Measurements from ENCODE around the gene HIF1AN. TPM values are rescaled to one million over a fixed set of nuclear protein-coding genes. Genes with fewer than 3 reads are reported as not detected.

HIF1AN gene
- total RNA-seq, 1 experiment from 2014 or later = 71.2 TPM

- H3K4me3 ChIP-seq (ENCODE audit: low read depth, low read length) = no peak overlapping the region
- Mint-ChIP-seq H3K27ac (ENCODE audit: unreplicated experiment) (no peak overlapping the region), H3K4me1 (ENCODE audit: low read depth, unreplicated experiment) (no peaks in the 10 kb centered on the region), H3K4me3 (ENCODE audit: unreplicated experiment) (no peak overlapping the region), H3K27me3 (ENCODE audit: insufficient read depth, unreplicated experiment) (no peaks in the 10 kb centered on the region), H3K9me3 (ENCODE audit: unreplicated experiment) (no peaks in the 10 kb centered on the region), H3K36me3 (ENCODE audit: insufficient read depth, unreplicated experiment) (no peaks in the 10 kb centered on the region)
- no peaks in the 10 kb centered on the region for H3K9me3 ChIP-seq
- POLR2A ChIA-PET = no interaction called here
- CTCF ChIA-PET = interaction anchor here (0.6 to 5.0 kb wide), 4 partner anchors 8 to 65 kb away, joined by 3 to 37 read pairs (median 4); partner anchors contain the start of gene HIF1AN
- H3K36me3 ChIP-seq (ENCODE audit: control insufficient read depth, insufficient read depth, low read length) = no peaks in the 10 kb centered on the region
- BruUV-seq (replicated peaks) = no TSS peak
- no peaks in the 10 kb centered on the region for H3K27me3 ChIP-seq (replicated peaks; ENCODE audit: control insufficient read depth, insufficient read depth, low read length)
- intact Hi-C loops (cut with micrococcal nuclease; ENCODE audit: unreplicated experiment) = no loop called here
- DNase-seq = no peak
- H3K4me1 ChIP-seq = peaks cover 10% of the 10 kb centered on the region
- TF ChIP-seq CTCF (IDR thresholded peaks at IDR 0.05; ENCODE audit: insufficient read depth in 1 of 2, low read depth in 1 of 2, low read length in 1 of 2, severe bottlenecking in 1 of 2, unreplicated experiment in 1 of 2) = no peak
Measured at GRCh38 chr10:100510533-100511308, 25.0 kb upstream of the HIF1AN start.

- no peak overlapping the region for H3K27ac Mint-ChIP-seq (ENCODE audit: unreplicated experiment)
- H3K27me3 ChIP-seq (replicated peaks; ENCODE audit: control insufficient read depth, insufficient read depth, low read length) = no peaks in the 10 kb centered on the region
- BruUV-seq (replicated peaks) = no TSS peak
- intact Hi-C loops (cut with micrococcal nuclease; ENCODE audit: unreplicated experiment) = no loop called here
- DNase-seq = no peak
- no peaks in the 10 kb centered on the region for H3K9me3 Mint-ChIP-seq (ENCODE audit: unreplicated experiment)
- H3K36me3 ChIP-seq (ENCODE audit: control insufficient read depth, insufficient read depth, low read length) = no peaks in the 10 kb centered on the region
- H3K27me3 Mint-ChIP-seq (ENCODE audit: insufficient read depth, unreplicated experiment) = no peaks in the 10 kb centered on the region
- H3K4me1 ChIP-seq = peaks cover 10% of the 10 kb centered on the region
- H3K4me1 Mint-ChIP-seq (ENCODE audit: low read depth, unreplicated experiment) = no peaks in the 10 kb centered on the region
- no peaks in the 10 kb centered on the region for H3K36me3 Mint-ChIP-seq (ENCODE audit: insufficient read depth, unreplicated experiment)
- H3K9me3 ChIP-seq = no peaks in the 10 kb centered on the region
- no peak overlapping the region for H3K4me3 Mint-ChIP-seq (ENCODE audit: unreplicated experiment)
- H3K4me3 ChIP-seq (ENCODE audit: low read depth, low read length) = no peak overlapping the region
- no peak for TF ChIP-seq CTCF (IDR thresholded peaks at IDR 0.05; ENCODE audit: insufficient read depth in 1 of 2, low read depth in 1 of 2, low read length in 1 of 2, severe bottlenecking in 1 of 2, unreplicated experiment in 1 of 2)
- ChIA-PET CTCF (interaction anchor here (1.9 kb wide), 1 partner anchor 20 kb away, joined by 6 read pairs; the partner anchor contains the start of gene HIF1AN), POLR2A (no interaction called here)
Measured at GRCh38 chr10:100515612-100516011, 20.1 kb upstream of the HIF1AN start.

GRCh38 chr10:100516847-100517246 is 18.9 kb upstream of the HIF1AN start:
- no peak for DNase-seq
- CTCF ChIA-PET = interaction anchor here (0.7 to 1.9 kb wide), 3 partner anchors 19 to 362 kb away, joined by 3 to 10 read pairs (median 6); partner anchors contain the start of gene HIF1AN
- Histone ChIP-seq H3K36me3 (ENCODE audit: control insufficient read depth, insufficient read depth, low read length) (no peaks in the 10 kb centered on the region), H3K27me3 (replicated peaks; ENCODE audit: control insufficient read depth, insufficient read depth, low read length) (no peaks in the 10 kb centered on the region), H3K4me3 (ENCODE audit: low read depth, low read length) (no peak overlapping the region), H3K9me3 (no peaks in the 10 kb centered on the region), H3K4me1 (peaks cover 10% of the 10 kb centered on the region)
- POLR2A ChIA-PET = interaction anchor here (0.6 kb wide), 1 partner anchor 858 kb away, joined by 4 read pairs; the partner anchor contains the start of gene ENTPD7
- TF ChIP-seq CTCF (IDR thresholded peaks at IDR 0.05; ENCODE audit: insufficient read depth in 1 of 2, low read depth in 1 of 2, low read length in 1 of 2, severe bottlenecking in 1 of 2, unreplicated experiment in 1 of 2) = no peak
- intact Hi-C loops (cut with micrococcal nuclease; ENCODE audit: unreplicated experiment) = no loop called here
- Mint-ChIP-seq H3K4me1 (ENCODE audit: low read depth, unreplicated experiment) (no peaks in the 10 kb centered on the region), H3K4me3 (ENCODE audit: unreplicated experiment) (no peak overlapping the region), H3K9me3 (ENCODE audit: unreplicated experiment) (no peaks in the 10 kb centered on the region), H3K27ac (ENCODE audit: unreplicated experiment) (no peak overlapping the region), H3K36me3 (ENCODE audit: insufficient read depth, unreplicated experiment) (no peaks in the 10 kb centered on the region), H3K27me3 (ENCODE audit: insufficient read depth, unreplicated experiment) (no peaks in the 10 kb centered on the region)
- BruUV-seq (replicated peaks) = no TSS peak
